H1 (cell line): Measurements from ENCODE around the gene ADH4. TPM values are rescaled to one million over a fixed set of nuclear protein-coding genes. Genes with fewer than 3 reads are reported as not detected.

Source experiments
- CTCF ChIA-PET: fragments of 300-600 bp; sonication (Branson Sonifier 250); formaldehyde crosslinking; loops from one replicate; lab custom pipeline; 2021; ENCODE audit not compliant: partially characterized antibody; lab: Charles Lee
- POLR2A ChIA-PET: fragments of 300-600 bp; sonication (Branson Sonifier 250); formaldehyde crosslinking; loops from one replicate; lab custom pipeline; 2021; ENCODE audit warnings: inconsistent platforms; ENCODE audit not compliant: partially characterized antibody; lab: Charles Lee
- DNase-seq, 2 experiments: peaks; one replicate each; pipeline versions ENCODE4 v3.0.0 to v3.0.0-alpha.2; 2010 to 2022; ENCODE audit warnings: low spot score in 2 of 2, low read depth in 1 of 2, mixed read lengths in 1 of 2
- FAIRE-seq: peaks from 2 replicates; lab custom pipeline; 2011; peaks lifted over from hg19 to GRCh38; lab: Jason Lieb, UNC
- H2AFZ ChIP-seq: 2 replicates; pipeline ENCODE4 v1.8.1; 2012; ENCODE audit warnings: low read length, inconsistent platforms
- H2AK5ac ChIP-seq: 2 replicates; pipeline ENCODE4 v1.6.1; 2013; ENCODE audit warnings: low read depth, low read length
- H2BK120ac ChIP-seq: replicated peaks from 2 replicates; pipeline ENCODE3; 2013; ENCODE audit warnings: low read depth, low read length, inconsistent platforms
- H2BK12ac ChIP-seq: 2 replicates; pipeline ENCODE4 v1.6.1; 2013; ENCODE audit warnings: low read depth, low read length
- H2BK15ac ChIP-seq: 2 replicates; pipeline ENCODE4 v1.6.1; 2013; ENCODE audit warnings: low read length
- H2BK20ac ChIP-seq: 2 replicates; pipeline ENCODE4 v1.6.1; 2013; ENCODE audit warnings: low read length
- H2BK5ac ChIP-seq: 2 replicates; pipeline ENCODE4 v1.6.1; 2013; ENCODE audit warnings: low read depth, low read length
- H3K14ac ChIP-seq: 2 replicates; pipeline ENCODE4 v1.6.1; 2013; ENCODE audit warnings: inconsistent platforms; ENCODE audit not compliant: insufficient read length
- H3K18ac ChIP-seq: 2 replicates; pipeline ENCODE4 v1.6.1; 2013; ENCODE audit warnings: low read length; ENCODE audit errors: extremely low read depth
- H3K23ac ChIP-seq: 2 replicates; pipeline ENCODE4 v1.6.1; 2013; ENCODE audit warnings: inconsistent platforms; ENCODE audit not compliant: insufficient read length
- H3K23me2 ChIP-seq: 2 replicates; pipeline ENCODE4 v1.6.1; 2013; ENCODE audit warnings: low read depth, low read length
- H3K27ac ChIP-seq: 2 replicates; pipeline ENCODE4 v1.6.1; 2011; ENCODE audit warnings: low read depth, low read length, inconsistent platforms
- H3K27me3 ChIP-seq, 4 experiments: replicated peaks in 1 of 4; 1 replicate in 1 of 4; 2 replicates in 3 of 4; pipeline versions ENCODE4 v1.6.1 to v1.8.1; 2011 to 2013; ENCODE audit warnings: low read length in 3 of 4, mild to moderate bottlenecking in 3 of 4, inconsistent platforms in 2 of 4, mixed read lengths in 2 of 4, moderate library complexity in 1 of 4; ENCODE audit not compliant: control insufficient read depth in 3 of 4, insufficient read depth in 3 of 4; ENCODE audit errors: extremely low read depth in 1 of 4
- H3K36me3 ChIP-seq, 4 experiments: 2 replicates each; pipeline versions ENCODE4 v1.6.1 to v1.8.1; 2011 to 2013; ENCODE audit warnings: mild to moderate bottlenecking in 4 of 4, low read length in 3 of 4, moderate library complexity in 2 of 4, control low read depth in 1 of 4, inconsistent platforms in 1 of 4; ENCODE audit not compliant: insufficient read depth in 4 of 4, control insufficient read depth in 2 of 4
- H3K4ac ChIP-seq: replicated peaks from 2 replicates; pipeline ENCODE3; 2013; ENCODE audit warnings: low read length, low read depth, mixed read lengths, inconsistent platforms; ENCODE audit not compliant: insufficient read length
- H3K4me1 ChIP-seq, 4 experiments: replicated peaks in 1 of 4; 1 replicate in 1 of 4; 2 replicates in 3 of 4; pipeline versions ENCODE4 v1.6.1 to v1.8.1; 2011 to 2013; ENCODE audit warnings: low read length in 3 of 4, inconsistent platforms in 2 of 4, mixed read lengths in 1 of 4; ENCODE audit not compliant: insufficient read depth in 4 of 4, control insufficient read depth in 3 of 4
- H3K4me2 ChIP-seq, 2 experiments: 2 replicates each; pipeline versions ENCODE4 v1.6.1 to v1.8.1; 2011 to 2013; ENCODE audit warnings: low read depth in 2 of 2, low read length in 2 of 2, control low read depth in 1 of 2, inconsistent platforms in 1 of 2, mild to moderate bottlenecking in 1 of 2; ENCODE audit not compliant: insufficient read depth in 1 of 2
- H3K4me3 ChIP-seq, 4 experiments: fragments of 200-600, 300-600 bp in 1 of 4; sonication (generic), shearing (Covaris generic), sonication (Bioruptor Twin) in 1 of 4; 2 replicates each; pipeline versions ENCODE4 v1.5.1 to v1.8.1; 2011 to 2016; ENCODE audit warnings: low read length in 4 of 4, low read depth in 3 of 4, control low read depth in 2 of 4, inconsistent platforms in 2 of 4, mild to moderate bottlenecking in 2 of 4, mixed read lengths in 1 of 4, moderate library complexity in 1 of 4; ENCODE audit not compliant: insufficient read depth in 2 of 4; ENCODE audit errors: extremely low read depth in 1 of 4
- H3K56ac ChIP-seq: replicated peaks from 2 replicates; pipeline ENCODE3; 2013; ENCODE audit warnings: low read depth, mild to moderate bottlenecking, mixed read lengths, low read length, inconsistent platforms; ENCODE audit not compliant: insufficient read length
- H3K79me1 ChIP-seq: 2 replicates; pipeline ENCODE4 v1.6.1; 2013; ENCODE audit warnings: low read depth, low read length, control low read depth
- H3K79me2 ChIP-seq, 2 experiments: 2 replicates each; pipeline versions ENCODE4 v1.6.1 to v1.8.1; 2012 to 2013; ENCODE audit warnings: low read length in 2 of 2, mild to moderate bottlenecking in 2 of 2, inconsistent platforms in 1 of 2; ENCODE audit not compliant: insufficient read depth in 2 of 2, control insufficient read depth in 1 of 2
- H3K9ac ChIP-seq, 4 experiments: replicated peaks in 1 of 4; 1 replicate in 1 of 4; 2 replicates in 3 of 4; pipeline versions ENCODE4 v1.6.1 to v1.8.1; 2011 to 2013; ENCODE audit warnings: low read depth in 3 of 4, low read length in 3 of 4, control low read depth in 2 of 4, mild to moderate bottlenecking in 2 of 4, moderate library complexity in 2 of 4, inconsistent platforms in 1 of 4; ENCODE audit errors: extremely low read depth in 1 of 4
- H3K9me3 ChIP-seq, 2 experiments: 2 replicates each; pipeline versions ENCODE4 v1.6.1 to v1.8.1; 2012 to 2013; ENCODE audit warnings: mild to moderate bottlenecking in 2 of 2, moderate library complexity in 2 of 2, control low read depth in 1 of 2, inconsistent platforms in 1 of 2, low read depth in 1 of 2, low read length in 1 of 2, mixed read lengths in 1 of 2; ENCODE audit not compliant: insufficient read depth in 2 of 2
- H4K20me1 ChIP-seq, 2 experiments: replicated peaks in 1 of 2; 2 replicates each; pipeline versions ENCODE3 to v1.8.1; 2011 to 2013; ENCODE audit warnings: inconsistent platforms in 2 of 2, low read length in 2 of 2, mild to moderate bottlenecking in 1 of 2; ENCODE audit not compliant: insufficient read depth in 2 of 2, control insufficient read depth in 1 of 2
- H4K5ac ChIP-seq: 2 replicates; pipeline ENCODE4 v1.6.1; 2013; ENCODE audit warnings: low read length, low read depth, mixed read lengths, inconsistent platforms; ENCODE audit not compliant: insufficient read length
- H4K8ac ChIP-seq: 2 replicates; pipeline ENCODE4 v1.8.0; 2013; ENCODE audit warnings: mild to moderate bottlenecking, moderate library complexity, low read length, inconsistent platforms; ENCODE audit not compliant: insufficient read depth; ENCODE audit errors: extremely low read depth
- H4K91ac ChIP-seq: replicated peaks from 2 replicates; pipeline ENCODE3; 2013; ENCODE audit warnings: low read length, mixed read lengths, inconsistent platforms; ENCODE audit not compliant: insufficient read length
- WGBS, 2 experiments: shearing (Covaris generic) in 1 of 2; methylation state at CpG; one replicate each; pipeline versions ENCODE4 v1.1.6 to v1.1.7; 2013 to 2015; ENCODE audit warnings: low lambda C conversion rate in 2 of 2, mixed read lengths in 2 of 2, inconsistent platforms in 1 of 2, low coverage in 1 of 2, missing lambda C conversion rate in 1 of 2; ENCODE audit not compliant: insufficient replicate concordance in 2 of 2, insufficient coverage in 1 of 2, insufficient read length in 1 of 2; ENCODE audit errors: extremely low coverage in 1 of 2, missing lambda C conversion rate in 1 of 2; 5-methylcytosine and 5-hydroxymethylcytosine counted together
- polyA plus RNA-seq, 7 experiments: library from polyadenylated mRNA; depleted of rRNA in 3 of 7; stranded (reverse) in 5 of 7; unstranded in 2 of 7; fragments of >200 nt in 5 of 7; fragments of 200-250 nt in 2 of 7; gene quantifications; 1 replicate in 5 of 7; 2 replicates in 1 of 7; 4 replicates in 1 of 7; pipeline versions ENCODE4 v1.2.1 to v1.2.3, GENCODE V29; 2011 to 2013; ENCODE audit warnings: missing spikeins in 2 of 7, mixed read lengths in 2 of 7
- total RNA-seq: library from RNA; stranded (reverse); fragmentation: NEBNext Ultra II Directional; extraction: Animal tissue kit (Norgen Biotek cat#: 25700); gene quantifications from 2 replicates; pipeline ENCODE4 v1.2.1, GENCODE V29; 2021

ADH4 gene
- total and polyA plus RNA-seq, 2 of the 8 experiments (the other 6 are each of a cell fraction or from before 2014, with no cell fraction given), result not detected

- Histone ChIP-seq H2AFZ (no peak overlapping the region), H4K5ac (no peak overlapping the region), H2BK120ac (no peak overlapping the region), H3K9ac (no peak overlapping the region), H3K23ac (no peak overlapping the region), H3K79me1 (peaks cover under 1% of the 10 kb centered on the region; the same call in 1 of the 2 replicates), H2BK20ac (no peak overlapping the region), H3K23me2 (no peaks in the 10 kb centered on the region), H3K14ac (no peak overlapping the region), H2BK5ac (no peak overlapping the region), H2AK5ac (no peak overlapping the region), H3K27me3 (no peaks in the 10 kb centered on the region), H3K79me2 (peaks cover 3 to 4% of the 10 kb centered on the region in 2 experiments; a peak in 3 of 4 replicates), H3K4me1 (no peaks in the 10 kb centered on the region), H3K4me2 (no peak overlapping the region), H3K36me3 (peaks cover 24 to 99% (median 82%) of the 10 kb centered on the region in 4 experiments), H4K8ac (no peak overlapping the region), H3K4ac (no peak overlapping the region), H3K56ac (no peak overlapping the region), H3K4me3 (no peak overlapping the region), H3K9me3 (no peaks in the 10 kb centered on the region), H3K18ac (no peak overlapping the region), H2BK12ac (no peak overlapping the region), H4K91ac (no peak overlapping the region), H2BK15ac (no peak overlapping the region), H3K27ac (no peak overlapping the region), H4K20me1 (peaks cover 0 to 5% of the 10 kb centered on the region in 2 experiments)
- POLR2A ChIA-PET, result interaction anchor here (2.7 kb wide), 2 partner anchors 9 to 10 kb away, joined by 10 read pairs; partner anchors contain the start of gene ADH5
- CTCF ChIA-PET, result interaction anchor here (1.2 kb wide), 1 partner anchor 23 kb away, joined by 3 read pairs; no protein-coding TSS in a partner anchor
- 91% methylated on average over 5 of the region's 5 CpGs; no CpG with 5 or more reads in 1 of the 2 experiments for WGBS, 2 experiments
- DNase-seq (no peak), FAIRE-seq (no peak)
Measured at GRCh38 chr4:99078931-99079624, 65.0 kb downstream of the ADH4 start.
